Measurements from ENCODE around the gene PTPRA. TPM values are rescaled to one million over a fixed set of nuclear protein-coding genes. Genes with fewer than 3 reads are reported as not detected.

PTPRA gene
- total and polyA plus RNA-seq, 9 of the 15 experiments (the other 6 are each of a cell fraction or from before 2014, with no cell fraction given) = 3.4 to 80.5 (median 28.0) TPM

DNA sequence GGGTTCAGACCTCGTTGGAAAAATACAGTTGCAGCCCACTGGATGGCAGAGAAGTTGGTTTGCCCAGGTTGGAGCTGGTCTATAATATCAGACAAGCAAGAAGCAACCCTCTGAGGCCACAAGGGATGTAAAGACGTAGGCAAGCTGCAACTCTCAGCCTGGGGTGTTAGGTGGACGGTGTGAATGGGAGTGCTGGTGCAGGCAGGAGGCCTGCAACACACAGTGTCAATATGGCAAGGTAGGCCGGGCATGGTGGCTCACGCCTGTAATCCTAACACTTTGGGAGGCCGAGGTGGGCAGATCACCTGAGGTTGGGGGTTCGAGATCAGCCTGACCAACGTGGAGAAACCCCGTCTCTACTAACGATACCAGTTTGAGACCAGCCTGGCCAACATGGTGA, 22.2 kb upstream of the PTPRA start:
- no peaks in the 10 kb centered on the region for H3K27me3 ChIP-seq (ENCODE audit: control insufficient read depth in 2 of 2, insufficient read depth in 2 of 2, low read length in 2 of 2)
- no peaks in the 10 kb centered on the region for H4K20me1 ChIP-seq (replicated peaks; ENCODE audit: control insufficient read depth, insufficient read depth, low read length)
- no peak overlapping the region for H3K4me2 ChIP-seq (ENCODE audit: insufficient read depth, low read length)
- in situ Hi-C loops (cut with MboI) = loop anchor here (5.0 kb wide), 1 partner anchor 164 kb away; no protein-coding TSS in a partner anchor
- TF ChIP-seq MCM5 (IDR thresholded peaks at IDR 0.05; ENCODE audit: low read depth) = no peak
- no peak overlapping the region for H3K9ac ChIP-seq (ENCODE audit: insufficient read depth in 1 of 2, low read depth in 2 of 2, low read length in 2 of 2)
- no peak for DNase-seq (ENCODE audit: extremely low read depth in 1 of 4, low spot score in 3 of 4)
- no peak for ATAC-seq
- ChIA-PET CTCF (ENCODE audit: low intra/inter-chr PET ratio) (interaction anchor here (3.0 kb wide), 1 partner anchor 96 kb away, joined by 24 read pairs; no protein-coding TSS in a partner anchor), POLR2A (interaction anchor here (1.4 to 1.8 kb wide), 2 partner anchors 19 to 30 kb away, joined by 3 to 4 read pairs; no protein-coding TSS in a partner anchor)
- H3K4me1 ChIP-seq (replicated peaks in 1 of 2; ENCODE audit: control insufficient read depth in 2 of 2, insufficient read depth in 2 of 2, low read length in 2 of 2) = peaks cover 2 to 3% of the 10 kb centered on the region in 2 experiments; a peak in 2 of 5 replicates
- no peak overlapping the region for H3K27ac ChIP-seq (ENCODE audit: extremely low read depth, low read depth, low read length)
- H2AFZ ChIP-seq (ENCODE audit: low read depth, low read length) = no peak overlapping the region
- H3K36me3 ChIP-seq (ENCODE audit: control insufficient read depth, insufficient read depth, low read length) = no peaks in the 10 kb centered on the region
- no TSS peak for BruUV-seq (replicated peaks)
- no peaks in the 10 kb centered on the region for H3K79me2 ChIP-seq (ENCODE audit: control insufficient read depth, insufficient read depth, low read length)
- no peak for FAIRE-seq
- 81% methylated on average over 7 of the region's 10 CpGs for WGBS (ENCODE audit: insufficient coverage, low coverage, missing lambda C conversion rate)
- H3K9me3 ChIP-seq (replicated peaks; ENCODE audit: control insufficient read depth, insufficient read depth, low read depth, low read length) = no peaks in the 10 kb centered on the region
- H3K9me1 ChIP-seq (ENCODE audit: control insufficient read depth, insufficient read depth, low read length) = no peaks in the 10 kb centered on the region
- H3K4me3 ChIP-seq = no peak overlapping the region
- intact Hi-C loops (cut with micrococcal nuclease) = loop anchor here (5.0 kb wide), 1 partner anchor 164 kb away; no protein-coding TSS in a partner anchor

DNA sequence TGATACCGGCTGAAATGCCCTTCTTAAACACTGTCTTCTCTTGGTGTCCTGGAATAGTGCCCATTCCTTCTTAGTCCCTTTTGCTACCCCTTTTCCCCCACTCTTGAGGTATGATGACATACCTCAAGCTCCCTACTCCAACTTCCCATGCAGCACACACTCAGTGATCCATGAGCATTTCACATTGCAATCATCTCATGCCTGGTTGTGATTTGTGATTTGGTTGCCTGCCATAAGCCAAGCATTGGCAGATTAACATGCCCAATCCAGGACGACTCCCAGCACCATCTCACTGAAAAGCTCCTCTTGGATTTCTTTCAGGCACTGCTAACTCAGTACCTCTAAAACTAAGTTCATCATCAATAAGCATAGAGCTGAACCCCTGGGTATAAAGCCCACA, 14.7 kb upstream of the PTPRA start:
- ATAC-seq (no peak), DNase-seq (ENCODE audit: extremely low read depth in 1 of 4, low spot score in 3 of 4) (no peak), FAIRE-seq (no peak)
- Histone ChIP-seq H3K36me3 (ENCODE audit: control insufficient read depth, insufficient read depth, low read length) (peaks cover 5% of the 10 kb centered on the region; the same call in 2 of the 3 replicates), H2AFZ (ENCODE audit: low read depth, low read length) (no peak overlapping the region), H3K27ac (ENCODE audit: extremely low read depth, low read depth, low read length) (no peak overlapping the region), H3K4me3 (no peak overlapping the region), H3K4me1 (replicated peaks in 1 of 2; ENCODE audit: control insufficient read depth in 2 of 2, insufficient read depth in 2 of 2, low read length in 2 of 2) (no peaks in the 10 kb centered on the region), H3K4me2 (ENCODE audit: insufficient read depth, low read length) (no peak overlapping the region), H3K79me2 (ENCODE audit: control insufficient read depth, insufficient read depth, low read length) (no peaks in the 10 kb centered on the region), H3K9me3 (replicated peaks; ENCODE audit: control insufficient read depth, insufficient read depth, low read depth, low read length) (no peaks in the 10 kb centered on the region), H3K9ac (ENCODE audit: insufficient read depth in 1 of 2, low read depth in 2 of 2, low read length in 2 of 2) (no peak overlapping the region), H3K27me3 (ENCODE audit: control insufficient read depth in 2 of 2, insufficient read depth in 2 of 2, low read length in 2 of 2) (no peaks in the 10 kb centered on the region), H4K20me1 (replicated peaks; ENCODE audit: control insufficient read depth, insufficient read depth, low read length) (no peaks in the 10 kb centered on the region), H3K9me1 (ENCODE audit: control insufficient read depth, insufficient read depth, low read length) (no peaks in the 10 kb centered on the region)
- TF ChIP-seq ZNF431 (CRISPR knock-in tag; IDR thresholded peaks at IDR 0.05) (no peak), CBX8 (IDR thresholded peaks at IDR 0.05; ENCODE audit: borderline replicate concordance, extremely low read depth, low read depth, low read length, poor library complexity, severe bottlenecking) (no peak), ARHGAP35 (IDR thresholded peaks at IDR 0.05; ENCODE audit: partially characterized antibody) (no peak), KLF16 (IDR thresholded peaks at IDR 0.05) (no peak)
- TF ChIP-seq, protein P1, sequence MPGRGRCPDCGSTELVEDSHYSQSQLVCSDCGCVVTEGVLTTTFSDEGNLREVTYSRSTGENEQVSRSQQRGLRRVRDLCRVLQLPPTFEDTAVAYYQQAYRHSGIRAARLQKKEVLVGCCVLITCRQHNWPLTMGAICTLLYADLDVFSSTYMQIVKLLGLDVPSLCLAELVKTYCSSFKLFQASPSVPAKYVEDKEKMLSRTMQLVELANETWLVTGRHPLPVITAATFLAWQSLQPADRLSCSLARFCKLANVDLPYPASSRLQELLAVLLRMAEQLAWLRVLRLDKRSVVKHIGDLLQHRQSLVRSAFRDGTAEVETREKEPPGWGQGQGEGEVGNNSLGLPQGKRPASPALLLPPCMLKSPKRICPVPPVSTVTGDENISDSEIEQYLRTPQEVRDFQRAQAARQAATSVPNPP (IDR thresholded peaks at IDR 0.05; ENCODE audit: borderline replicate concordance, insufficient read depth, insufficient read length) = no peak
- TF ChIP-seq, protein P2, sequence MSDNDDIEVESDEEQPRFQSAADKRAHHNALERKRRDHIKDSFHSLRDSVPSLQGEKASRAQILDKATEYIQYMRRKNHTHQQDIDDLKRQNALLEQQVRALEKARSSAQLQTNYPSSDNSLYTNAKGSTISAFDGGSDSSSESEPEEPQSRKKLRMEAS (CRISPR knock-in tag; IDR thresholded peaks at IDR 0.05) = no peak
- TF ChIP-seq, protein P3, sequence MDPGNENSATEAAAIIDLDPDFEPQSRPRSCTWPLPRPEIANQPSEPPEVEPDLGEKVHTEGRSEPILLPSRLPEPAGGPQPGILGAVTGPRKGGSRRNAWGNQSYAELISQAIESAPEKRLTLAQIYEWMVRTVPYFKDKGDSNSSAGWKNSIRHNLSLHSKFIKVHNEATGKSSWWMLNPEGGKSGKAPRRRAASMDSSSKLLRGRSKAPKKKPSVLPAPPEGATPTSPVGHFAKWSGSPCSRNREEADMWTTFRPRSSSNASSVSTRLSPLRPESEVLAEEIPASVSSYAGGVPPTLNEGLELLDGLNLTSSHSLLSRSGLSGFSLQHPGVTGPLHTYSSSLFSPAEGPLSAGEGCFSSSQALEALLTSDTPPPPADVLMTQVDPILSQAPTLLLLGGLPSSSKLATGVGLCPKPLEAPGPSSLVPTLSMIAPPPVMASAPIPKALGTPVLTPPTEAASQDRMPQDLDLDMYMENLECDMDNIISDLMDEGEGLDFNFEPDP (CRISPR knock-in tag; IDR thresholded peaks at IDR 0.05) = no peak
- intact Hi-C loops (cut with micrococcal nuclease) = no loop called here
- 45% methylated on average over 2 of the region's 2 CpGs for WGBS (ENCODE audit: insufficient coverage, low coverage, missing lambda C conversion rate)
- ChIA-PET CTCF (ENCODE audit: low intra/inter-chr PET ratio) (no interaction called here), POLR2A (interaction anchor here (1.6 kb wide), 1 partner anchor 8 kb away, joined by 6 read pairs; no protein-coding TSS in a partner anchor)
- in situ Hi-C loops (cut with MboI) = no loop called here
- no TSS peak for BruUV-seq (replicated peaks)

Measured in K562 (cell line).